ENCODE results near the gene COMMD3.

The COMMD3 gene

DNA sequence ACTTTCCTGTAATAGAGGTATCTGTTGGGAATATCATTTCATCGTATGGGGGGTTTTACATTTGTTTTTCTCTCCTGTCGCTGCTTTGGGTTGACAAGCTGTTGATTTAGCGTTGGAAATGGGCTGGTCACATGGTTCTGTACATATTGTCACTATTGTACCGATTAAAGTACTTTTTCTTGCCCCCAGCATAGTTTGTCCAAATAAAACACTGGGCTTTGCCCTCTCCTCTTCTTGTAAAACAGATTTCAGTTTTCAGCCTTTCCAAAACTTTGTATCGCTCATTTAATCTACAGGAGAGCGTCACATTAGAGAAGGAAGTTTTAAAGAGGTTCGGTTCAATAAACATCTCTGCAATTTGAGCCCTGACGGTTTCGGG, 8.7 kb downstream of the COMMD3 start:
- ATAC-seq, result no peak
- Mint-ChIP-seq H3K36me3 (peaks cover 9% of the 10 kb centered on the region), H3K27me3 (no peaks in the 10 kb centered on the region), H3K27ac (peak overlapping the region; percentile 36), H3K4me1 (peaks cover 44% of the 10 kb centered on the region), H3K9me3 (no peaks in the 10 kb centered on the region), H3K4me3 (peak overlapping the region; percentile 80)

DNA sequence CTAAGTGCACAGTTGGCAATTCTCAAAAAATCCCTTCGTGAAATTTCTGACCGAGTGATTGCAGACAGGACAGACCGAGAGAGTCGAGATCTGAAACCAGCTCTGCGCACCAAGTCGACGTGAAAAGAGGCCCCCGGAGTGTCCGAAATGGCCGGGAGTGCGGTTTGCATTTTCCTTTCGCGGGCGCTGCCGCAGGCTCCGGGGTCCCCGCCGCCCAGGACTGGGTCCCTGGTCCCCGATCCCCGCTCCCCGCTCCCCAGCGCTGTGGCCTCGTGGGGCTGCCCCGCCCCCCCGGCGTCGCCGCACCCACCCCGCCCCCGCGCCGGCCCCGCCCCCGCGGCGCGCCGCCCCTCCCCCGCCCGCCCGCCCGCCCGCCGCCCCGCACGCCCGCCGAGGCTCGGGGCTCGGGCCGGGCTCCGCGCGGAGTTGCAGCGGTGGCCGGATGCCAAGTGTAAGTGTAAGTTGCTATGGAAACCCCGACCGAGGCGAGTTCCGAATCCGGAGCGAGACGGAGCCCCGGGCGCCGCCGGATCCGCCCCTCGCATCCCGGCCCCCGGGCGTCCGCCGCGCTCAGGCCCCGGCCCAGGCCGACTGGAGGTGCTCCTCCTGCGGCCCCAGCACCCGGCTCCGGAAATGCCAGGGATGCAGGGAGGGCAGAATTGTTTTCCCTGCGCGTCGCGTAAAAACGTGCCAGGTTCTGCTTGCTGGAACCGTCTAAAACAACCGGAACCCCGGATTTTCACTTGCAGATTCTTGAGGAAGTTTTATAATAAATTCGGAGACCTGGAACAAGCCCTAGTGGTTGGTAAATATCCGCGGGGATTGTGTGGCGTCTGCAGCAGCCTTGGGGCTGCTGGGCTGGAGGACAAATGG, 9.3 kb downstream of the COMMD3 start:
- Mint-ChIP-seq H3K4me1 (peaks cover 40% of the 10 kb centered on the region), H3K27ac (peak overlapping the region; percentile 66), H3K27me3 (no peaks in the 10 kb centered on the region), H3K36me3 (peaks cover 10% of the 10 kb centered on the region), H3K4me3 (peak overlapping the region; percentile 80), H3K9me3 (no peaks in the 10 kb centered on the region)
- ATAC-seq, result peak; percentile 70

DNA sequence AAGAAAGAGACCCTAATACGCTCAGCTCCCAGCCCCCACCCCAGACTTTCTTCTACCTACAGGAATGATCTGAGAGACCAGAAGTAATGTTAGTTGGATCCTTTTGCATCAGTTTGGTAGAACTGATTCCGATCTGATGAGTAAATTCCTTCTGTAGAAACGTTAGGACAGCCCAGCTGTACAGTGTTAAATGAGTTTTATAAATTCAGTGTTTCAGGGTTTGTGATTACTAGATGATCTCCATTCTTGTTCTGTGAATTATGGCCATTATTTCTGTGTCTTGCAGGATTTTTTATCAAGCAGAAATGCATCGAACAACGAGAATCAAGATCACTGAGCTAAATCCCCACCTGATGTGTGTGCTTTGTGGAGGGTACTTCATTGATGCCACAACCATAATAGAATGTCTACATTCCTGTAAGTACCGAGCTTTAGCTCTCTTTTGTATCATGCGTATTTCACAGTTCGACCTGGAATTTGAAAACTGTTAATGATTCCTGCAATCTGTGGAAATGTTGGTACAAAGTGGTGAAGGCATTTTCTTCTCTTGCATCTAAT, 10.0 kb downstream of the COMMD3 start:
- no peak for ATAC-seq
- no peaks in the 10 kb centered on the region for H3K27me3 Mint-ChIP-seq
- H3K4me3 Mint-ChIP-seq, result peak overlapping the region; percentile 75
- H3K36me3 Mint-ChIP-seq, result peaks cover 10% of the 10 kb centered on the region
- H3K4me1 Mint-ChIP-seq, result peaks cover 40% of the 10 kb centered on the region
- H3K9me3 Mint-ChIP-seq, result no peaks in the 10 kb centered on the region
- H3K27ac Mint-ChIP-seq, result peak overlapping the region; percentile 66

DNA sequence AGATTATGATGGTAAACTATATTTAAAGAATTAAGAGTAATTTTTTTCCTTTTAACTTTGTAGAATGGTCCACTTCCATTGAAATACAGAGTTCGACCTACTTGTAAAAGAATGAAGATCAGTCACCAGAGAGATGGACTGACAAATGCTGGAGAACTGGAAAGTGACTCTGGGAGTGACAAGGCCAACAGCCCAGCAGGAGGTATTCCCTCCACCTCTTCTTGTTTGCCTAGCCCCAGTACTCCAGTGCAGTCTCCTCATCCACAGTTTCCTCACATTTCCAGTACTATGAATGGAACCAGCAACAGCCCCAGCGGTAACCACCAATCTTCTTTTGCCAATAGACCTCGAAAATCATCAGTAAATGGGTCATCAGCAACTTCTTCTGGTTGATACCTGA, 13.0 kb downstream of the COMMD3 start:
- no peaks in the 10 kb centered on the region for H3K27me3 Mint-ChIP-seq
- H3K27ac Mint-ChIP-seq, result no peak overlapping the region
- no peak for ATAC-seq
- peaks cover 30% of the 10 kb centered on the region for H3K4me1 Mint-ChIP-seq
- H3K4me3 Mint-ChIP-seq, result no peak overlapping the region
- peaks cover 18% of the 10 kb centered on the region for H3K36me3 Mint-ChIP-seq
- H3K9me3 Mint-ChIP-seq, result peaks cover 3% of the 10 kb centered on the region

DNA sequence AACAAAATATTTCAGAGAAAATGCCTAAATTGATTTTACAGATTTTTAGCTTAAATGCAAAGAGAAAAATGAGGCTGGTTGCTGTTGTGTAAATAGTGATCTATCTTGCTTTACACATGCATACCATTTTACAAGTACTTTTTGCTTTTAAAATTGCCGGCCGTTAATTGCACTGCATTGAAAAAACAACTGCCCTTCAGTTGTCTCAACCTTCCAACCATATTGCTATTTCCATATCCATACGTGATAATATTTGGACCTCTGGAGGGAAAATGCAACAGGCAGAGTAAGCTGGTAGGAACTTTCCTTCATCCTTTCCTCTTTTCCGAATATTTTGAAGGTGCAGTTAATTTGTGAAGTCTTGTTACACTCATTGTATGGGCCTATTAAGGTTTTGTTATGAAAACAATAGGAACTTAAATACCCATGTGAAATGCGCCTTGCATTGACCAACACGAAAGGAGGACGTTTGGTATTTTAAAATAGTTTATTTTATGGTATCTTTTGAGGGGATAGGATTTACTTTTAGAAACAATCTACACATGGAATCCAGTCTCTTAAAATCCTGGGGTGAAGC, 16.0 kb downstream of the COMMD3 start:
- peaks cover 18% of the 10 kb centered on the region for H3K36me3 Mint-ChIP-seq
- peaks cover 27% of the 10 kb centered on the region for H3K4me1 Mint-ChIP-seq
- H3K27me3 Mint-ChIP-seq, result peaks cover 15% of the 10 kb centered on the region
- H3K9me3 Mint-ChIP-seq, result peaks cover 3% of the 10 kb centered on the region
- H3K4me3 Mint-ChIP-seq, result no peak overlapping the region
- H3K27ac Mint-ChIP-seq, result no peak overlapping the region
- no peak for ATAC-seq

DNA sequence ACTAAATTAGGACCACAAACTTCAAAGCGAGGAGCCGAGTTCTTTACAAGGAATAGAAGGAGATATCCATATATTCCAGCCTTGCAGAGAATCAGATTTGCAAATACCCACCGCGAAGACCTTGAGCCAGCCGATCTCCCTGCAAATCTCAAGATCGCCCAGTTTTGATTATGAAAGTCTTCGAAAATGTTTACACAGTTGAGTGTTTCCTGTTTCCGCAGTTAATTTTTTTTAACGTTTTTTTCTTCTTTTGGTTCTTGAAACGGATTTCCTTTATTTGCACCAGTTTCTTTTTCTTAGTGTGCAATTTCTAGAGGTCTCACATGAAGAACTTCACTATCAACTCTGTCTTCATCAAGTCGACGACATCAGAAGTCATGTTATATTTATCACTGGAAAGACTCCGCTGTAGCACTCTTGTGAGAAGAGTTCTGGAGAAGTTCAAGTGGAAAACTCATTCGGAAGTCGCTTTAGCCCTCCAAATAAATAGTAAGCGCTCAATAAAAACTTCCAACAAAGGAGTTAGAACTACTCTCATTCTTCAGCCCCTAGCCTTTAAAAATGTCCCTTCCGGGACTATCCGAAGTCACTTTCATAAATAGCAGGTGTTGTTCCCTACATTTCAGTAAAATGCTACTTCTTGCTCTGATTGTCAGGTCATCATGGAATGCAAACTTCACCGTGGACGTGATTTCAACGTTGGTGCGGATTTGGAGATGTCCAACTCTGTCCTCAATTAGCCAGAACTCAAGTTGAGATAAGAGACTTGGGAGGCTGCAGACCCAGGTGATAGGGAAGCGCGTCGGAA, 17.2 kb downstream of the COMMD3 start:
- H3K4me1 Mint-ChIP-seq, result peaks cover 27% of the 10 kb centered on the region
- peaks cover 22% of the 10 kb centered on the region for H3K27me3 Mint-ChIP-seq
- H3K4me3 Mint-ChIP-seq, result peak overlapping the region; percentile 65
- no peak for ATAC-seq
- H3K9me3 Mint-ChIP-seq, result peaks cover 3% of the 10 kb centered on the region
- H3K36me3 Mint-ChIP-seq, result peaks cover 18% of the 10 kb centered on the region
- H3K27ac Mint-ChIP-seq, result peak overlapping the region; percentile 61

DNA sequence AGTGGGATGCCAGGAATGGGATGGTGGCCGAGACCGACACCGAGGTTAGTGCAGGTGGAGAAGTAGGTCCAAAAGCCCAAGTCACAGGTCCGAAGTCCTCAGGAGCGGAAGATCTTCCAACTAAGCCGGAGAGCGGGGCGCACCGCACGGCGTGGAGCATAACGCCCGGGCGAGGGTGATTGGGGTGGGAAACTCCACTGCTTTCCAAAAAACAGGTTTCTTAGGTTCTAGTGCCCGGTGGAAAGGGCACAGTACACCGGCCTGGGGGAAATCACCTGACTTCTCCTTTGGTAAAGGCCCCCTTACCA, 17.7 kb downstream of the COMMD3 start:
- Mint-ChIP-seq H3K9me3 (peaks cover 3% of the 10 kb centered on the region), H3K36me3 (peaks cover 18% of the 10 kb centered on the region), H3K27me3 (peaks cover 22% of the 10 kb centered on the region), H3K4me3 (peak overlapping the region; percentile 65), H3K4me1 (peaks cover 27% of the 10 kb centered on the region), H3K27ac (peak overlapping the region; percentile 61)
- ATAC-seq, result no peak

DNA sequence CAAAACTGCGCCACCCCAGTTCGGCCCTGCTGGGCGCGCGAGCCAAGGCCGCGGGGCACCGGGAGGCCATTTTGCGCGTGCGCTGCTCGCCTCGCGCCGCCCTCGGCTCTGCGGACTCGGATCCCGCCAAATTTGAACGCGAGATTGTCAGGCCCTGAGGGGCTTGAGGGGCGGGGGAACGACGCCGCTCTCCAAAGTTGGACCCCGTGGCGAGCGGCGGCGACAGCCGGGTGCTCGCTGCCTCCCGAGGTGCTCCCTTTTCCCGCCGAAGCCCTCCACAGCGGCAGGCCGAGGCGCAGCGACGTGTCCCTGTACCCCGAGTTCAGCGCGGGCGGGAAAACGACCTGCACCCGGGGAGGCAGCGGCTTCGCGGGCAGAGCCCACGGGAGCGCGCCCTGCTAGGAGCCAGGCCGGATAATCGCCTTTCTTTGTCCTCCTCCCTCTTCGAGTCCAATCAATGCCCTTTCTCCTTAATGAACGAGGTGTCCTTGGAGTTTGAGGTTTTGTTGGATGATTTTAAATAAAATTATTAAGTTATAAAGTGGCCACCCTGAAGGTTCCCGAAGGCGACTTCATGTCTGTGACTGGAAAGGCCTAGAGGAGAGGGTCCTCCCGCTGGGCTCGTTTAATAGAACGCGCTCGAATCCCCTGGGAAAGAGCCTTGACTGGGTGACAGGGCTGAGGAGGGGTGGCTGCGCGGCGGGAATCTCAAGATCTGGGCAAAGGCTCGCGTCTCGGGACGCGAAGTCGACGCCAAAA, 18.4 kb downstream of the COMMD3 start:
- no peak for ATAC-seq
- Mint-ChIP-seq H3K4me3 (peak overlapping the region; percentile 87), H3K27me3 (peaks cover 22% of the 10 kb centered on the region)

DNA sequence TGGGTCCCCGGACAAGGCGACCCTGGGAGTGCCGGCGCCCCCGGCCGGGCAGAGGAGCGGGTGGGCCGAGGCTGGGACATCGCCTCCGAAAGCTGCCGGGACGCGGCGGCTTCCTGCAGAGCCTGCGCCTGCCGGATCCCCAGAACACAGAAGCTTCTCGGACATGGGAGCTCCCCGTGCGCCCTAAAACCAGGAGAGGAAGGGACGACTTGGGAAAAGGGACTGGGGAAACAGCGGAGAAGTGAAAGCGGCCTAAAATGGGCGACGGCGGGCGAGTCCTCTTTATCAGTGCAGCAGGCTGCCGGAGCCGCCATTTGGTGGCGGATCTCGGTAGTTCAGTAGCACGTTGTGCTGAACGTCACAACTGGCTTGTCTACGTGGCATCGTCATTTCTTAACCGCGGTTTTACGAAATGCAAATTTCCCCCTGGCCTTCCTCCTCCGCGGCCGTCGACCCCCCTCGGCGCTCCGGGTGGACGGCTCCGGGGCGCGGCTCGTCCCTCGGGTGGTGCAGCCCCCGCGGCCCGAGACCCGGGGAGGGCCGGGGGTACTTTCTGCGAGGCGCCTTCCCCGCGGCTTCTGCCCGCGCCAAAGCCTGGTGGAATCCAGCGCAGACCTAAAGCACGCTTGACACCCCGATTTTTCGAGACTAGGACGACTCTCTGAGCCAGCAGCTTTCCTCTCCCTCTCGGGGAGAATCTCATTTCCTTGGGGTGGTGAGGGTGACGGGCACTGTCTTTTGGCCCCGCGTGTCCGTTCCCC, 19.2 kb downstream of the COMMD3 start:
- peaks cover 31% of the 10 kb centered on the region for H3K4me1 Mint-ChIP-seq
- H3K4me3 Mint-ChIP-seq, result peak overlapping the region; percentile 87
- peaks cover 22% of the 10 kb centered on the region for H3K27me3 Mint-ChIP-seq
- peak; percentile 85 for ATAC-seq
- peaks cover 7% of the 10 kb centered on the region for H3K36me3 Mint-ChIP-seq
- peak overlapping the region; percentile 93 for H3K27ac Mint-ChIP-seq
- peaks cover 3% of the 10 kb centered on the region for H3K9me3 Mint-ChIP-seq

More for the DNA sequence above, 18.4 kb downstream of the COMMD3 start:
- Mint-ChIP-seq H3K27ac (peak overlapping the region; percentile 93), H3K9me3 (peaks cover 3% of the 10 kb centered on the region), H3K4me1 (peaks cover 27% of the 10 kb centered on the region), H3K36me3 (peaks cover 12% of the 10 kb centered on the region)

DNA sequence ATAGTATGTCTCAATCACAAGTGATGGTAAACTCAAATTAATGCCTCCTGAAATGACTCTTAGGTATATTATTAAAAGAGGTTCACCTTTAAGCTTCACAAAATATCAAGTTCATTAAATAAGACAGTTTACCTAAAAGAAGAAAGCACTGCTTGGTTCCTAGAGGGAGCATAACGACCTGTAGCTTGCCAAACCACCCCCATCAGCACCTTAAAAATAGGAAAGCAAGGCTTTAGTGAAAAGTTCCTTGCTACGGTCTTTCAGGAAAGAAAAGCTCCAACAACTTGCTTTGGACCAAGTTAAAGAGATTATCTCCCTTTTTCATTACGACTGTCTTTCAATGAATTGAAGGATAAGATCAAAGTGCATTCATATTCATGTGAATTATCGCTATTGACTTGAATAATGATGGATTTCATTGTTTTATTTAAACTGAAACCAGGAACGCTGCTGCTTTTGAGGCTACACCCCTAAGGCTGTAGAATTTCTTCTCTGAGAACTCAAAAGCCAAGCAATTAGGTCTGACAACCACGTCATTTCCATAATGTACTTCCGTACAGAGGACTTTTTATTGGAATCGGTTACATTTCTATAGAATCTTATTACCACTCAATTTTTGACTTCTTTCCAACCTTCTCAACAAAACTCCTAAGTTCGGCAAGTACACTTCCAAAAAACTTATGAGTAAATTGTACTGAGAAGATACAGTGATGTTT, 22.2 kb downstream of the COMMD3 start:
- Mint-ChIP-seq H3K36me3 (peaks cover 5% of the 10 kb centered on the region), H3K9me3 (peaks cover 3% of the 10 kb centered on the region), H3K27ac (no peak overlapping the region), H3K4me1 (peaks cover 33% of the 10 kb centered on the region), H3K4me3 (no peak overlapping the region), H3K27me3 (peaks cover 38% of the 10 kb centered on the region)
- no peak for ATAC-seq

DNA sequence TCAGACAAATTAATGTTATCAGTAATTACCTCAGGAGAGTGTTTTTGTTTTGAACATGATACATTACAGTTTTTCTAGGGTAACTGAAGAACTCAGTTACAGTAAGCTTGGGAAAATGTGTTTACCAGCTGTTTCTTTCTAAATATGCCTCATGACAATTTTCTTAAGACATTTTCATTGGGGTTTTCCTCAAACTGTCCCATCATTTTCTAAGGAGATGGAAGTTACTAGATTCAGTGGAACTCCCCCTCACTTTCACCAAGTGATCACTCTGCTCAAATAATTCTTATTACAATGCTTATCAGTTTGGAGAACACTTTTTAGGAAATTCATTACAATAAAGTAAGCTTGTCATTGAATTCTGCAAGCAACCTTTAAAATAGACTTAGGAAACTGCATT, 22.7 kb downstream of the COMMD3 start:
- ATAC-seq, result no peak
- Mint-ChIP-seq H3K4me1 (peaks cover 32% of the 10 kb centered on the region), H3K36me3 (no peaks in the 10 kb centered on the region), H3K27me3 (peaks cover 44% of the 10 kb centered on the region), H3K27ac (no peak overlapping the region), H3K4me3 (no peak overlapping the region), H3K9me3 (no peaks in the 10 kb centered on the region)

DNA sequence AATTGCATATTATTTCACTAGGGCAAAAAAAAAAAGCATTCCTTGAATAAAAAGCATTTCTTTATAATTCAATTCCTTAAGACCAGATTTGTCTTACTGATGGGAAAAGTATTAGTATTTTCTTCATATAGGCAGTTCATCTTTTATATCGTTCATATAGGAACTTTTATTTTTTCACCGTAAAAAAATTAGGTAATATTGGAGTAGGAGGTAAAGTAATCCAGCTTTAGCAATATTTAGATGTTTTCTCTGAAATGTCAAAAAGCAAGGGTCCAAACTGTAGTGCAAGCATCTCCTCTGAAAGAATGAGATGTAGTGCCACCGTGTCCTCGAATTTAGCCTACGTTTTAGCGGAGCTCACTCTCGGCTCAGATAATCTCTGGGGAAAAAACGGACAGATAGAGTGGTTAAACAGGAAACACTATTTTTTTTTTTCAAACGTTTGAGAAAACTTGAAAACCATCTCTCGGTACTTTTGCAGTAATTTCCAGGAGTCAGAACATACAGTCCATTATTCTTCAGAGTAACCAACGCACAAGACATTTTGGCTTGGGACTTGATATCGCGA, 23.7 kb downstream of the COMMD3 start:
- H3K4me1 Mint-ChIP-seq, result peaks cover 36% of the 10 kb centered on the region
- H3K36me3 Mint-ChIP-seq, result no peaks in the 10 kb centered on the region

More for the DNA sequence above, 23.7 kb downstream of the COMMD3 start:
- peak overlapping the region; percentile 89 for H3K4me3 Mint-ChIP-seq
- no peaks in the 10 kb centered on the region for H3K9me3 Mint-ChIP-seq
- H3K27me3 Mint-ChIP-seq, result peaks cover 53% of the 10 kb centered on the region
- no peak for ATAC-seq
- peak overlapping the region; percentile 84 for H3K27ac Mint-ChIP-seq
